A549 (cell line): ENCODE results near the gene HGF. TPM values are rescaled to one million over a fixed set of nuclear protein-coding genes. Genes with fewer than 3 reads are reported as not detected.

ENCODE experiments used
- ATAC-seq, 2 experiments: fragments of 200-7000 bp in 1 of 2; fragments of >200 bp in 1 of 2; cut with Nextera tagmentation in 1 of 2; cut with Tn5 transposase in 1 of 2; 3 replicates each; pipeline versions ENCODE4 v1.8.0 to v1.9.1; 2018 to 2020; ENCODE audit warnings: mild to moderate bottlenecking in 1 of 2, moderate library complexity in 1 of 2
- CTCF ChIA-PET: fragments of 300-600 bp; sonication (Branson Sonifier 250); formaldehyde crosslinking; extraction: SDS; loops from one replicate; lab custom pipeline; 2021; ENCODE audit warnings: antibody characterized with exemption, inconsistent platforms; lab: Yijun Ruan, JAX
- POLR2A ChIA-PET: fragments of 350-600 bp; formaldehyde crosslinking; extraction: SDS; loops from one replicate; lab custom pipeline; 2021; ENCODE audit warnings: antibody characterized with exemption, inconsistent platforms; lab: Yijun Ruan, JAX
- DNase-seq, 2 experiments: peaks; one replicate each; pipeline versions ENCODE4 v3.0.0 to v3.0.0-alpha.2; 2011 to 2016; ENCODE audit warnings: low read depth in 1 of 2, low spot score in 1 of 2
- FAIRE-seq: peaks from 2 replicates; lab custom pipeline; 2011; peaks lifted over from hg19 to GRCh38; lab: Jason Lieb, UNC
- H3K27ac ChIP-seq, 2 experiments: fragments of >200 bp; sonication (Bioruptor Twin); formaldehyde crosslinking; 3 replicates each; pipeline ENCODE4 v1.5.1; 2016 to 2017
- H3K4me1 ChIP-seq: fragments of >200 bp; sonication (Bioruptor Twin); formaldehyde crosslinking; 3 replicates; pipeline ENCODE4 v1.6.1; 2016
- H3K4me2 ChIP-seq: fragments of >200 bp; sonication (Bioruptor Twin); formaldehyde crosslinking; 3 replicates; pipeline ENCODE4 v1.6.1; 2016
- H3K4me3 ChIP-seq: fragments of >200 bp; sonication (Bioruptor Twin); formaldehyde crosslinking; 3 replicates; pipeline ENCODE4 v1.5.1; 2016
- H3K9me3 ChIP-seq: fragments of >200 bp; sonication (Bioruptor Twin); formaldehyde crosslinking; 3 replicates; pipeline ENCODE4 v1.6.1; 2016
- BHLHE40 ChIP-seq: IDR thresholded peaks from 2 replicates; pipeline ENCODE4 v1.6.1; 2012; ENCODE audit warnings: low read depth, low read length, inconsistent platforms
- CBX2 ChIP-seq: fragments of 200-600 bp; sonication (generic); IDR thresholded peaks from 2 replicates; pipeline ENCODE4 v1.6.1; 2016; ENCODE audit warnings: low read depth, mild to moderate bottlenecking, borderline replicate concordance
- CHD2 ChIP-seq: fragments of 150-350 bp; IDR thresholded peaks from 2 replicates; pipeline ENCODE4 v1.6.1; 2014; ENCODE audit warnings: low read length; ENCODE audit not compliant: partially characterized antibody
- EHMT2 ChIP-seq: fragments of 200-600 bp; sonication (generic); IDR thresholded peaks from 2 replicates; pipeline ENCODE4 v1.6.1; 2016; ENCODE audit warnings: antibody characterized with exemption, low read depth, mild to moderate bottlenecking, moderate library complexity
- FOXS1 ChIP-seq: fragments of 250-450 bp; sonication (Bioruptor Pico); IDR thresholded peaks from 2 replicates; pipeline ENCODE4 v1.5.0; 2020; ENCODE audit warnings: mild to moderate bottlenecking, moderate library complexity
- HOXA7 ChIP-seq: fragments of 250-450 bp; sonication (Bioruptor Pico); IDR thresholded peaks from 2 replicates; pipeline ENCODE4 v1.5.0; 2020; ENCODE audit warnings: mild to moderate bottlenecking, moderate library complexity
- HOXB5 ChIP-seq: fragments of 250-450 bp; sonication (Bioruptor Pico); IDR thresholded peaks from 2 replicates; pipeline ENCODE4 v1.5.0; 2020; ENCODE audit warnings: mild to moderate bottlenecking, moderate library complexity
- JUNB ChIP-seq: fragments of >200 bp; sonication (Bioruptor Twin); formaldehyde crosslinking; IDR thresholded peaks from 2 replicates; pipeline ENCODE4 v1.6.1; 2016
- KDM1A ChIP-seq: fragments of 200-600 bp; sonication (generic); IDR thresholded peaks from 2 replicates; pipeline ENCODE4 v1.6.1; 2016; ENCODE audit warnings: low read depth, mild to moderate bottlenecking
- MAFK ChIP-seq: fragments of 450-650 bp; IDR thresholded peaks from 2 replicates; pipeline ENCODE4 v1.6.1; 2014; ENCODE audit not compliant: partially characterized antibody
- NPAS2 ChIP-seq: fragments of 250-450 bp; sonication (Bioruptor Pico); IDR thresholded peaks from 2 replicates; pipeline ENCODE4 v1.8.0; 2022; ENCODE audit warnings: mild to moderate bottlenecking, moderate library complexity, borderline replicate concordance
- PHF8 ChIP-seq: fragments of 200-600 bp; sonication (generic); IDR thresholded peaks from 2 replicates; pipeline ENCODE4 v1.6.1; 2016; ENCODE audit warnings: low read depth, mild to moderate bottlenecking, antibody characterized with exemption, moderate library complexity, borderline replicate concordance
- POLR2A ChIP-seq: IDR thresholded peaks from 2 replicates; pipeline ENCODE4 v1.6.1; 2012; ENCODE audit warnings: mild to moderate bottlenecking, low read length
- POLR2AphosphoS2 ChIP-seq: conservative IDR thresholded peaks from 2 replicates; pipeline ENCODE4 v1.6.1; 2012; ENCODE audit warnings: low read length, improper control_type of control experiment, inconsistent platforms
- RARB ChIP-seq: fragments of 250-450 bp; sonication (Bioruptor Pico); IDR thresholded peaks from 2 replicates; pipeline ENCODE4 v1.8.0; 2021; ENCODE audit warnings: mild to moderate bottlenecking, moderate library complexity
- RNF2 ChIP-seq: fragments of 200-600 bp; sonication (generic); IDR thresholded peaks from 2 replicates; pipeline ENCODE4 v1.6.1; 2016; ENCODE audit warnings: low read depth, mild to moderate bottlenecking, antibody characterized with exemption, moderate library complexity, borderline replicate concordance
- SREBF2 ChIP-seq: fragments of 450-650 bp; IDR thresholded peaks from 2 replicates; pipeline ENCODE4 v1.6.1; 2014; ENCODE audit warnings: mild to moderate bottlenecking, moderate library complexity
- TFCP2L1 ChIP-seq: fragments of 250-450 bp; sonication (Bioruptor Pico); IDR thresholded peaks from 2 replicates; pipeline ENCODE4 v1.5.0; 2021; ENCODE audit warnings: mild to moderate bottlenecking
- ZFP36 ChIP-seq: fragments of 450-650 bp; IDR thresholded peaks from 2 replicates; pipeline ENCODE4 v1.6.1; 2014; ENCODE audit warnings: borderline replicate concordance; ENCODE audit not compliant: partially characterized antibody
- ZSCAN20 ChIP-seq: fragments of 250-450 bp; sonication (Bioruptor Pico); IDR thresholded peaks from 2 replicates; pipeline ENCODE4 v1.8.0; 2022; ENCODE audit warnings: mild to moderate bottlenecking, moderate library complexity
- WGBS: methylation state at CpG from one replicate; pipeline ENCODE4 v1.1.6; 2017; ENCODE audit errors: missing lambda C conversion rate; 5-methylcytosine and 5-hydroxymethylcytosine counted together
- polyA plus RNA-seq, 4 experiments: library from polyadenylated mRNA; depleted of rRNA in 3 of 4; stranded (reverse); fragments of >200 nt; fragmentation: RNase III in 1 of 4; extraction: RNeasy Plus Mini Kit Qiagen cat#74134 plus additional on column Dnase treatment in 1 of 4; gene quantifications; 2 replicates in 3 of 4; 3 replicates in 1 of 4; pipeline ENCODE4 v1.2.3, GENCODE V29; 2011 to 2017
- TF ChIP-seq, protein P1 (sequence below): fragments of >200 bp; sonication (Bioruptor Twin); formaldehyde crosslinking; IDR thresholded peaks from 3 replicates; pipeline ENCODE4 v1.6.1; 2016
- TF ChIP-seq, protein P2 (sequence below): fragments of 250-450 bp; sonication (Bioruptor Pico); IDR thresholded peaks from 2 replicates; pipeline ENCODE4 v1.5.0; 2020; ENCODE audit warnings: low read depth, mild to moderate bottlenecking, moderate library complexity
- TF ChIP-seq, protein P3 (sequence below): fragments of 250-450 bp; sonication (Bioruptor Pico); IDR thresholded peaks from 2 replicates; pipeline ENCODE4 v1.5.0; 2021; ENCODE audit warnings: mild to moderate bottlenecking, moderate library complexity, borderline replicate concordance
- TF ChIP-seq, protein P4 (sequence below): IDR thresholded peaks from 2 replicates; pipeline ENCODE4 v1.6.1; 2012
- TF ChIP-seq, protein P5 (sequence below): fragments of >200 bp; sonication (Bioruptor Twin); formaldehyde crosslinking; IDR thresholded peaks from 2 replicates; pipeline ENCODE4 v1.6.1; 2016
- TF ChIP-seq, protein P6 (sequence below): fragments of 450-650 bp; IDR thresholded peaks from 2 replicates; pipeline ENCODE4 v1.6.1; 2014; ENCODE audit warnings: antibody characterized with exemption
- TF ChIP-seq, protein P7 (sequence below): fragments of 200-600 bp; sonication (generic); IDR thresholded peaks from 2 replicates; pipeline ENCODE4 v1.6.1; 2016; ENCODE audit warnings: antibody characterized with exemption, mild to moderate bottlenecking, moderate library complexity

The HGF gene
- polyA plus RNA-seq, 2 of the 4 experiments (the other 2 are of a cell fraction): 0.06 to 0.31 TPM

DNA sequence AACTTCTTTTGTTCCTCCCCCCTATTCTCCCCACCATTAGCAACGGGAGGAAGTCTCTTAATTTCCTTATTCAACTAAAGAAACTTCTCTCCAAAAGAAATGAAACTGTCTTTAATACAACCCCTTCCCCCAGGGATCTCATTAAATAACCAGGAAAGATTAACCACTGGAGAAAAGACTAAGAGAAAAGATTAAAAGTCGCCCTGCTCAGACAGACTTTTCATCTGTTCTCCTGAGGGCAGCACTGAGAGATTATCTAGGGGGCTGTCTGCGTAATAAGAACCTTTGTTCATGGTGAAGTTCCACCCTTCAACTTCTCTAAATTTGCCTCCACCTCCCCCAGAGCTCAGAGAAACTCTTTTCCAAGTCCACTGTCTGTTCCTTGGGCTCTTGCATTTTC, 105.5 kb downstream of the HGF start:
- H3K4me1 ChIP-seq: no peaks in the 10 kb centered on the region
- no peak overlapping the region for H3K27ac ChIP-seq
- no peak overlapping the region for H3K4me2 ChIP-seq
- FAIRE-seq (no peak), ATAC-seq (no peak), DNase-seq (no peak)
- no peaks in the 10 kb centered on the region; the same call in 2 of the 3 replicates for H3K9me3 ChIP-seq
- H3K4me3 ChIP-seq: no peak overlapping the region
- WGBS: 69% methylated on average over 3 of the region's 3 CpGs
- ChIA-PET CTCF (interaction anchor here (1.4 kb wide), 1 partner anchor 53 kb away, joined by 4 read pairs; no protein-coding TSS in a partner anchor), POLR2A (no interaction called here)
- TF ChIP-seq RNF2 (no peak), NPAS2 (CRISPR knock-in tag) (no peak), FOXS1 (CRISPR knock-in tag) (no peak), HOXB5 (no peak), MAFK (no peak), POLR2AphosphoS2 (no peak), BHLHE40 (no peak), CHD2 (no peak), PHF8 (no peak), SREBF2 (no peak), ZSCAN20 (CRISPR knock-in tag) (no peak), TFCP2L1 (CRISPR knock-in tag) (no peak)
- TF ChIP-seq, protein P1, sequence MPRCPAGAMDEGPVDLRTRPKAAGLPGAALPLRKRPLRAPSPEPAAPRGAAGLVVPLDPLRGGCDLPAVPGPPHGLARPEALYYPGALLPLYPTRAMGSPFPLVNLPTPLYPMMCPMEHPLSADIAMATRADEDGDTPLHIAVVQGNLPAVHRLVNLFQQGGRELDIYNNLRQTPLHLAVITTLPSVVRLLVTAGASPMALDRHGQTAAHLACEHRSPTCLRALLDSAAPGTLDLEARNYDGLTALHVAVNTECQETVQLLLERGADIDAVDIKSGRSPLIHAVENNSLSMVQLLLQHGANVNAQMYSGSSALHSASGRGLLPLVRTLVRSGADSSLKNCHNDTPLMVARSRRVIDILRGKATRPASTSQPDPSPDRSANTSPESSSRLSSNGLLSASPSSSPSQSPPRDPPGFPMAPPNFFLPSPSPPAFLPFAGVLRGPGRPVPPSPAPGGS: no peak
- TF ChIP-seq, protein P2, sequence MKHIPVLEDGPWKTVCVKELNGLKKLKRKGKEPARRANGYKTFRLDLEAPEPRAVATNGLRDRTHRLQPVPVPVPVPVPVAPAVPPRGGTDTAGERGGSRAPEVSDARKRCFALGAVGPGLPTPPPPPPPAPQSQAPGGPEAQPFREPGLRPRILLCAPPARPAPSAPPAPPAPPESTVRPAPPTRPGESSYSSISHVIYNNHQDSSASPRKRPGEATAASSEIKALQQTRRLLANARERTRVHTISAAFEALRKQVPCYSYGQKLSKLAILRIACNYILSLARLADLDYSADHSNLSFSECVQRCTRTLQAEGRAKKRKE (CRISPR knock-in tag): no peak
- TF ChIP-seq, protein P3, sequence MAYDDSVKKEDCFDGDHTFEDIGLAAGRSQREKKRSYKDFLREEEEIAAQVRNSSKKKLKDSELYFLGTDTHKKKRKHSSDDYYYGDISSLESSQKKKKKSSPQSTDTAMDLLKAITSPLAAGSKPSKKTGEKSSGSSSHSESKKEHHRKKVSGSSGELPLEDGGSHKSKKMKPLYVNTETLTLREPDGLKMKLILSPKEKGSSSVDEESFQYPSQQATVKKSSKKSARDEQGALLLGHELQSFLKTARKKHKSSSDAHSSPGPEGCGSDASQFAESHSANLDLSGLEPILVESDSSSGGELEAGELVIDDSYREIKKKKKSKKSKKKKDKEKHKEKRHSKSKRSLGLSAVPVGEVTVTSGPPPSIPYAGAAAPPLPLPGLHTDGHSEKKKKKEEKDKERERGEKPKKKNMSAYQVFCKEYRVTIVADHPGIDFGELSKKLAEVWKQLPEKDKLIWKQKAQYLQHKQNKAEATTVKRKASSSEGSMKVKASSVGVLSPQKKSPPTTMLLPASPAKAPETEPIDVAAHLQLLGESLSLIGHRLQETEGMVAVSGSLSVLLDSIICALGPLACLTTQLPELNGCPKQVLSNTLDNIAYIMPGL (CRISPR knock-in tag): no peak
- TF ChIP-seq, protein P4, sequence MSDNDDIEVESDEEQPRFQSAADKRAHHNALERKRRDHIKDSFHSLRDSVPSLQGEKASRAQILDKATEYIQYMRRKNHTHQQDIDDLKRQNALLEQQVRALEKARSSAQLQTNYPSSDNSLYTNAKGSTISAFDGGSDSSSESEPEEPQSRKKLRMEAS: no peak

DNA sequence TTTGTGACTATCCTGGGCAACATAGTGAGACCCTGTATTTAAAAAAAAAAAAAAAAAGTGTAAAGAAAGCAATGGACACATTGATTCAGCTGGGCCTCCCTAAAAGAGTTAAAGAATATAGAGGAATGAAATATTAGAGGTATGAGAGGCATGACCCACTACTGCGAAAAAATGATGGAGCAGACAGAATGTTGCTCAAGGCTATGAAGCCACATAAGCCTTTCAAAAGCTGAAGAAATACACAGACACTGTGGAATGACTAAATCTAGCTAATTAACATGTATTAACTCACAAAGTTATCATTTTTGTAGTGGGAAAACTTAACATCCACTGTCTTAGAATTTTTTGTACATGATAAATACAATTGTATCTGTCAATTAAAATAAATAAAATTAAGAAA, 107.3 kb downstream of the HGF start:
- Histone ChIP-seq H3K27ac (no peak overlapping the region), H3K9me3 (no peaks in the 10 kb centered on the region), H3K4me3 (no peak overlapping the region), H3K4me1 (no peaks in the 10 kb centered on the region), H3K4me2 (no peak overlapping the region)
- DNase-seq (no peak), FAIRE-seq (no peak), ATAC-seq (no peak)
- WGBS: 85% methylated on average over 1 of the region's 1 CpG
- CTCF ChIA-PET: no interaction called here
- POLR2A ChIA-PET: no interaction called here
- TF ChIP-seq POLR2A (no peak), JUNB (no peak), HOXA7 (CRISPR knock-in tag) (no peak), RARB (CRISPR knock-in tag) (no peak), CBX2 (no peak), EHMT2 (no peak), KDM1A (no peak), SREBF2 (no peak), ZFP36 (no peak)
- TF ChIP-seq, protein P5, sequence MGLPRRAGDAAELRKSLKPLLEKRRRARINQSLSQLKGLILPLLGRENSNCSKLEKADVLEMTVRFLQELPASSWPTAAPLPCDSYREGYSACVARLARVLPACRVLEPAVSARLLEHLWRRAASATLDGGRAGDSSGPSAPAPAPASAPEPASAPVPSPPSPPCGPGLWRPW: no peak
- TF ChIP-seq, protein P2 (CRISPR knock-in tag): no peak
- TF ChIP-seq, protein P6, sequence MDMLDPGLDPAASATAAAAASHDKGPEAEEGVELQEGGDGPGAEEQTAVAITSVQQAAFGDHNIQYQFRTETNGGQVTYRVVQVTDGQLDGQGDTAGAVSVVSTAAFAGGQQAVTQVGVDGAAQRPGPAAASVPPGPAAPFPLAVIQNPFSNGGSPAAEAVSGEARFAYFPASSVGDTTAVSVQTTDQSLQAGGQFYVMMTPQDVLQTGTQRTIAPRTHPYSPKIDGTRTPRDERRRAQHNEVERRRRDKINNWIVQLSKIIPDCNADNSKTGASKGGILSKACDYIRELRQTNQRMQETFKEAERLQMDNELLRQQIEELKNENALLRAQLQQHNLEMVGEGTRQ: no peak
- TF ChIP-seq, protein P1: no peak
- TF ChIP-seq, protein P7, sequence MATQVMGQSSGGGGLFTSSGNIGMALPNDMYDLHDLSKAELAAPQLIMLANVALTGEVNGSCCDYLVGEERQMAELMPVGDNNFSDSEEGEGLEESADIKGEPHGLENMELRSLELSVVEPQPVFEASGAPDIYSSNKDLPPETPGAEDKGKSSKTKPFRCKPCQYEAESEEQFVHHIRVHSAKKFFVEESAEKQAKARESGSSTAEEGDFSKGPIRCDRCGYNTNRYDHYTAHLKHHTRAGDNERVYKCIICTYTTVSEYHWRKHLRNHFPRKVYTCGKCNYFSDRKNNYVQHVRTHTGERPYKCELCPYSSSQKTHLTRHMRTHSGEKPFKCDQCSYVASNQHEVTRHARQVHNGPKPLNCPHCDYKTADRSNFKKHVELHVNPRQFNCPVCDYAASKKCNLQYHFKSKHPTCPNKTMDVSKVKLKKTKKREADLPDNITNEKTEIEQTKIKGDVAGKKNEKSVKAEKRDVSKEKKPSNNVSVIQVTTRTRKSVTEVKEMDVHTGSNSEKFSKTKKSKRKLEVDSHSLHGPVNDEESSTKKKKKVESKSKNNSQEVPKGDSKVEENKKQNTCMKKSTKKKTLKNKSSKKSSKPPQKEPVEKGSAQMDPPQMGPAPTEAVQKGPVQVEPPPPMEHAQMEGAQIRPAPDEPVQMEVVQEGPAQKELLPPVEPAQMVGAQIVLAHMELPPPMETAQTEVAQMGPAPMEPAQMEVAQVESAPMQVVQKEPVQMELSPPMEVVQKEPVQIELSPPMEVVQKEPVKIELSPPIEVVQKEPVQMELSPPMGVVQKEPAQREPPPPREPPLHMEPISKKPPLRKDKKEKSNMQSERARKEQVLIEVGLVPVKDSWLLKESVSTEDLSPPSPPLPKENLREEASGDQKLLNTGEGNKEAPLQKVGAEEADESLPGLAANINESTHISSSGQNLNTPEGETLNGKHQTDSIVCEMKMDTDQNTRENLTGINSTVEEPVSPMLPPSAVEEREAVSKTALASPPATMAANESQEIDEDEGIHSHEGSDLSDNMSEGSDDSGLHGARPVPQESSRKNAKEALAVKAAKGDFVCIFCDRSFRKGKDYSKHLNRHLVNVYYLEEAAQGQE: no peak
